ENCODE measurements around the gene ELP5. TPM values are rescaled to one million over a fixed set of nuclear protein-coding genes. Genes with fewer than 3 reads are reported as not detected.

ELP5 gene
- total and polyA plus RNA-seq, 2 donors (not counting 1 experiment from before 2014, with no cell fraction given), result 48.0 to 69.9 TPM

- no peak overlapping the region for H3K9ac ChIP-seq (ENCODE audit: low read length)
- H3K27ac Mint-ChIP-seq, result peak overlapping the region; percentile 41
- H4K20me1 ChIP-seq (ENCODE audit: control insufficient read depth, insufficient read depth, low read length, poor library complexity, severe bottlenecking), result no peaks in the 10 kb centered on the region
- H3K4me1 Mint-ChIP-seq, result peaks cover 65% of the 10 kb centered on the region
- peak overlapping the region; percentile 97 for H3K4me3 Mint-ChIP-seq
- ChIA-PET CTCF (interaction anchor here (3.7 to 3.8 kb wide), 2 partner anchors 22 to 79 kb away, joined by 36 to 47 read pairs; partner anchors contain the start of genes GABARAP and PHF23), POLR2A (interaction anchor here (0.6 to 9.1 kb wide), 2 partner anchors 19 to 263 kb away, joined by 3 to 157 read pairs; partner anchors contain the start of genes DVL2, GABARAP, PHF23 and SLC35G6)
- peaks cover 0 to 12% of the 10 kb centered on the region in 2 experiments for H3K36me3 ChIP-seq (replicated peaks in 1 of 2; ENCODE audit: control extremely low read depth in 1 of 2, control insufficient read depth in 1 of 2, extremely low read depth in 1 of 2, insufficient read depth in 2 of 2, low read length in 1 of 2)
- H3K27me3 ChIP-seq (replicated peaks in 1 of 4; ENCODE audit: control extremely low read depth in 1 of 4, control insufficient read depth in 3 of 4, insufficient read depth in 4 of 4, low read length in 3 of 4), result no peaks in the 10 kb centered on the region
- no peaks in the 10 kb centered on the region for H3K27me3 Mint-ChIP-seq
- no peak for TF ChIP-seq CTCF (IDR thresholded peaks at IDR 0.05)
- TF ChIP-seq EZH2 (IDR thresholded peaks at IDR 0.05; ENCODE audit: borderline replicate concordance, insufficient read depth, low read depth, low read length, poor library complexity, severe bottlenecking), result no peak
- H3K4me1 ChIP-seq (ENCODE audit: control insufficient read depth in 2 of 2, insufficient read depth in 2 of 2, low read length in 2 of 2), result peaks cover 32 to 64% of the 10 kb centered on the region in 2 donors
- 66% methylated on average over 6 of the region's 6 CpGs for WGBS (ENCODE audit: insufficient coverage)
- H2AFZ ChIP-seq (ENCODE audit: insufficient read depth, low read depth, low read length, poor library complexity, severe bottlenecking), result no peak overlapping the region
- no peaks in the 10 kb centered on the region for H3K9me3 ChIP-seq (ENCODE audit: control extremely low read depth in 1 of 3, control insufficient read depth in 2 of 3, insufficient read depth in 1 of 3, low read length in 2 of 3)
- no peak overlapping the region for H3K4me3 ChIP-seq (ENCODE audit: control extremely low read depth in 1 of 5, extremely low read depth in 1 of 5, insufficient read depth in 1 of 5, low read depth in 2 of 5, low read length in 4 of 5)
- ATAC-seq (ENCODE audit: low read depth) (no peak), DNase-seq (no peak)
- peak overlapping the region; percentile 56 for H3K4me2 ChIP-seq (replicated peaks; ENCODE audit: low read depth, low read length, poor library complexity, severe bottlenecking)
- intact Hi-C loops (cut with micrococcal nuclease), result loop anchor here (2.0 kb wide), 1 partner anchor 13 kb away; no protein-coding TSS in a partner anchor
- no peak overlapping the region for H3K27ac ChIP-seq (ENCODE audit: low read length in 2 of 2)
- peaks cover 7% of the 10 kb centered on the region for H3K79me2 ChIP-seq (ENCODE audit: control insufficient read depth, insufficient read depth, low read length)
- H3K9me3 Mint-ChIP-seq (ENCODE audit: insufficient read depth), result no peaks in the 10 kb centered on the region
Observed at GRCh38 chr17:7218166-7218565, 33.8 kb upstream of the ELP5 start.

- H3K36me3 ChIP-seq (replicated peaks in 1 of 2; ENCODE audit: control extremely low read depth in 1 of 2, control insufficient read depth in 1 of 2, extremely low read depth in 1 of 2, insufficient read depth in 2 of 2, low read length in 1 of 2), result peaks cover 0 to 18% of the 10 kb centered on the region in 2 experiments
- intact Hi-C loops (cut with micrococcal nuclease), result loop anchor here (1.0 to 2.0 kb wide), 3 partner anchors 14 to 21 kb away; partner anchors contain the start of genes DVL2 and PHF23
- no peaks in the 10 kb centered on the region for H3K27me3 ChIP-seq (replicated peaks in 1 of 4; ENCODE audit: control extremely low read depth in 1 of 4, control insufficient read depth in 3 of 4, insufficient read depth in 4 of 4, low read length in 3 of 4)
- 82% methylated on average over 6 of the region's 6 CpGs for WGBS (ENCODE audit: insufficient coverage)
- H3K27ac ChIP-seq (ENCODE audit: low read length in 2 of 2), result no peak overlapping the region
- H3K9me3 Mint-ChIP-seq (ENCODE audit: insufficient read depth), result no peaks in the 10 kb centered on the region
- peaks cover 29 to 59% of the 10 kb centered on the region in 2 donors for H3K4me1 ChIP-seq (ENCODE audit: control insufficient read depth in 2 of 2, insufficient read depth in 2 of 2, low read length in 2 of 2)
- DNase-seq (no peak), ATAC-seq (ENCODE audit: low read depth) (no peak)
- peak overlapping the region; percentile 97 for H3K4me3 Mint-ChIP-seq
- POLR2A ChIA-PET, result interaction anchor here (1.6 to 9.1 kb wide), 2 partner anchors 13 to 19 kb away, joined by 4 to 157 read pairs; partner anchors contain the start of genes DVL2, GABARAP and PHF23
- CTCF ChIA-PET, result interaction anchor here (1.6 to 3.8 kb wide), 4 partner anchors 22 to 173 kb away, joined by 5 to 47 read pairs (median 26); partner anchors contain the start of genes GABARAP and PHF23
- H3K4me3 ChIP-seq (ENCODE audit: control extremely low read depth in 1 of 5, extremely low read depth in 1 of 5, insufficient read depth in 1 of 5, low read depth in 2 of 5, low read length in 4 of 5), result no peak overlapping the region
- H3K4me1 Mint-ChIP-seq, result peaks cover 60% of the 10 kb centered on the region
- peaks cover 7% of the 10 kb centered on the region for H3K79me2 ChIP-seq (ENCODE audit: control insufficient read depth, insufficient read depth, low read length)
- H3K4me2 ChIP-seq (replicated peaks; ENCODE audit: low read depth, low read length, poor library complexity, severe bottlenecking), result no peak overlapping the region
- H3K27ac Mint-ChIP-seq, result peak overlapping the region; percentile 93
- TF ChIP-seq EZH2 (IDR thresholded peaks at IDR 0.05; ENCODE audit: borderline replicate concordance, insufficient read depth, low read depth, low read length, poor library complexity, severe bottlenecking), result no peak
- no peak for TF ChIP-seq CTCF (IDR thresholded peaks at IDR 0.05)
- H3K27me3 Mint-ChIP-seq, result no peaks in the 10 kb centered on the region
- H2AFZ ChIP-seq (ENCODE audit: insufficient read depth, low read depth, low read length, poor library complexity, severe bottlenecking), result peak overlapping the region; percentile 86
- H4K20me1 ChIP-seq (ENCODE audit: control insufficient read depth, insufficient read depth, low read length, poor library complexity, severe bottlenecking), result no peaks in the 10 kb centered on the region
- H3K9ac ChIP-seq (ENCODE audit: low read length), result no peak overlapping the region
- H3K9me3 ChIP-seq (ENCODE audit: control extremely low read depth in 1 of 3, control insufficient read depth in 2 of 3, insufficient read depth in 1 of 3, low read length in 2 of 3), result no peaks in the 10 kb centered on the region
Observed at GRCh38 chr17:7218758-7219157, 33.3 kb upstream of the ELP5 start.

Data from B cell (primary cell).